DMS114 treated with DMSO at 0.1 percent for 48 hours (cell line): ENCODE data around the gene NECTIN1.
A peak's percentile ranks its signal among the peaks of the same experiment; 100 is the strongest.

Experiments used
- DNase-seq: peaks from one replicate; lab custom pipeline; 2025; ENCODE audit not compliant: unreplicated experiment; lab: John Stamatoyannopoulos, UW

NECTIN1 gene

DNA sequence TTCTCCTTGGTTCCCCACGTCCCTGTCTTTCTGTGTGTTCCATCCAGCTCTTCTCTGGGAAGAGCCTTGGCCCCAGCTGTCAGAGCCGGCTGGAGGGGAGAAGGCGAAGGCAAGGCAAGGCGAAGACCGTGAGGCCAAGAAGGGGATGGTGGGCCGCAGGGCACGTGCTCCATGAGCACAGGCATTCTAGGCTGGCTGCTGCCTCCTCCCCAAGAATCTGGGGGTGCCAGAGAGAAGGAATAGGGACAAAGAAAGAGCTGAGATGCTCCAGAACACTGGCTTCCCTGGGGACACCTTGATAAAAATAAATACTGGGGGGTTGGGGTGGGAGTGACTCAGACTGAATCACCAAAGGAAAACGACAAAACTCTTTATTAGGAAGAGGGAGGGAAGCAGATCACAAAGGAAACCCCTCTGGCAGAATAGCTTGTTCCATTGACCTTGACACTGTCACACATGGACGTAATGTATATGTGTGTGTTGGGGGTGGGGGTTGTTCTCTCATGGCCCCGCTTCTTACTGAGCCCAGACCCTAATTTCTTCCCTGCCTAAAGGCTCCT is 52.5 kb downstream of the NECTIN1 start:
- no peak for DNase-seq

DNA sequence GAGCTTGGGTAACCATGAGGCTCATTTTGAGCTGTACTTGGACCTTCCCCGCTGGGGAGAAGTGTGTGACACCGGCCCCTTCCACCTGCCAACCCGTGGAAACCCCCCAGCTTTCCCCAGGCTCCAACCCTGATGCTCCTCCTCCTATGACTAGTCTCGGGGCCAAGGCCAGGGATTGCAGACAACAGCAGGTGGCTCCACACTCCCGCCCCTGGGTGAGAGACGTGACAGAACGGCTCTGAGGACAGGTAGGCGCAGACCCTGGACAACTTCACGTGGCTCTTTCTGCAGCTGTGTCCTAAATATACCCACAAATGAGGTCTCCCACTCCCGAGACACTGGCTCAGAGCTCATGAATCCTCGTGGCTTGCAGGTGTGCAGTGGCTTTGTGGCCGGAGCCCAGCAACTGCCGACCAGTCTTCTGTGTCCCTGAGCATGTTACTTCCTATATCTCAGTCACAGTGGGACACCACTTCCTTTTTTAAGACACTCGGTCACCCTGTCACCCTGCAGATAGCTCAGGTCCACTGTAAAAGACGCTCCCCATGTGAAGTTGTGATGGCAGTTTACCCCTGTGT is 55.2 kb downstream of the NECTIN1 start:
- no peak for DNase-seq

GRCh38 chr11:119673052-119673758 is 55.8 kb downstream of the NECTIN1 start:
- no peak for DNase-seq

- DNase-seq = no peak
Observed at GRCh38 chr11:119672597-119672996, 56.4 kb downstream of the NECTIN1 start.

- DNase-seq = no peak
Observed at GRCh38 chr11:119671561-119672015, 57.4 kb downstream of the NECTIN1 start.

DNA sequence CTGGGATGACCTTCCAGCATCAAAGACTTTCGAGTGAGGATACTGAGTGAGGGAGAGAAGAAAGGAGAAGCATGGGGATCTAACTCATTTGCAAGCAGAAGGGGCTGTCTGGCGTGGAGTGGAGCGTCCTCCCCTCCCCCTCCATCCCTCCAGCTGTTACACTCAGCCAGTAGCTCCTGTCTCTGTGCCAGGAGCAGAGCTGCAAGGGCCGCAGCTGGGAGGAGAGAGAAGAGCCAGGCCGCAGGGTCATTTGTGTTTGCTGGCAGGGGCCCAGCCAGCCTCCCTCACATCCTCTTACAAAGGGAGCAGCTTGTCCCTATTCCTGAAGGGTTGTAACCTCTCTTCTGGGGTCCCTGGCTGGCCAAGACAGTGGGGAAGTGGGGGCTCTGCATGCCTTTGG is 57.9 kb downstream of the NECTIN1 start:
- DNase-seq = no peak

GRCh38 chr11:119669487-119669886 is 59.5 kb downstream of the NECTIN1 start:
- no peak for DNase-seq

DNA sequence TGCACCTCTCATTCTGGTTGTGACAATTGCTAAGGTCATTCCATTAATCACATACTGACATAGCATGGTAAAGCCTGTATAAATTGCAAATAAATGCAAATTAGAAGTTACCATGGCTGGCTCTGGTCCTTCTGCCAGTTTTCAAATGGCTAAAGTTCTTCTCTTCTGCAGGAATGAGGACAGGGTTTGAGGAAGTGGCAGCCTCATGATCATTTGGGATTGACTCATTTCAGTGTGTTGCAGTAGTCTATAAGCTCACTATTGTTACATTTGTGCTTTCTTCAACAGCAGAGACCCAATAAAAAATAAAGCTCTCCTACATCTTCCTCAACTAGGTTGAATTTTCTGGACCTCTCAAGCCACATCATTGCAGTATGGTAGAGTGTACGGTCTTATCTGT is 60.3 kb downstream of the NECTIN1 start:
- no peak for DNase-seq

DNA sequence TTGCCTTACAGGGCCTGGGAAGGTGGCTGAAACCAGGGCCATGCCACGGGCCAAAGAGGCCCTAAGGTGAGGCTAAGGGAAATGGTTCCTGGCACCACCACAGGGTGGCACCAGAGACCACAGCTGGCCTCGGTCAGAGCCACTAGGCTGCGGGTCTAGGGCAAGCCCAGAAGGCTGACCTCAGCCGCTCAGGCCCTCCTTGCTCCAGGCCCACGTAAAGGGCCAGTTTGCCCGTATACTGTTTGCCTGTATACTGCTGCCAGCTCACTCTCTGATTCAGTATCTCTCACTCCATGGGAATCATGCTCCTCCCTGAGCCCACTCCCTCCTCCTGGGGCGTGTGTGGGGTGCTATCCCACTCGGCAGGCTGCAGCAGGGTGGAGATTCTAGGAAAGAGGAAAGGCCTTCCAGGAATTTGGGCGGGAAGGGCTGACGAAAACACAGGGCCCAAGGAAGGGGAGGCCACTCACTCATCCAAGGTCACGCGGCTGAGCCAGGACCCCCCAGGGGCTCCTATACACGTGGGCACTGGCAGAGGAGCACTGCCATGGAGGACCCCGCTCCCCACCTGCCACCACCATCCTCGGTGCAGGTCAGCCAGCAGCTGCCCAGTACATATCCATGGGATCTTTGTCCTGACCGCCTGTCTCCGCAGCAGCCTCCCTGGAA is 62.4 kb downstream of the NECTIN1 start:
- DNase-seq = peak; percentile 2

- DNase-seq = no peak
Observed at GRCh38 chr11:119666061-119666460, 62.9 kb downstream of the NECTIN1 start.

DNA sequence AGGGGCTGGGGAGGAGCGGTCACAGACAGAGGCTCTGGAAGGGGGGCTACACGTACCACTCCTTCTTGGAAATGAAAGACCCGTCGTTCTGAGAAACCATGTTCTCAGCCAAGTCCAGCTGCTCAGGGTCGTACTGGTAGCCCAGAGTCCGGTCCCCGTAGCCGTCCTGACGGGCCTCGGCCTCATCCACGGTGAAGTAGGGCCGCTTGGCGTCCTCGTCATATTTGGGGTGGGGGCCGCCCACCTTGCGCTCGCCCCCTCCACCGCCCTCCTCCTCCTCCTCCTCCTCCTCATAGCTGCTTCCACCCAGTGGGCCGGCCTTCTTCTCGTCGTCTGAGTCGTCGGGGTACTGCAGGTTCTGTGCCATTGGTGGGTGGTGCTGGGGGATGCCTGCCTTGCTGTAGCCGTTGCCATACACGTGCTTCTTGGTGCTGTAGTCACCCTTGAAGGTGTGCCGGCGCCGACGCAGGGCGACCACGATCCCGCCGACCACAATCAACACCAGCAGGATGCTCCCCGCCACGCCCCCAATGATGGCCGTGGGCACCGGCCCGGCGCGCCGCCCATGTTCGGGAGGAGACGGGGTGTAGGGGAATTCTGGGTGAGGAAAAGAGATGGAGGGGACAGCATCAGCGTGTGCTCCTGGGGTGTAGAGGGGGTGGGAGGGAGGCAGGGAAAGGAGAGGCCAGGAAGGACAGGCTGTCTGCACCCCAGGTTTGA is 64.1 kb downstream of the NECTIN1 start:
- no peak for DNase-seq

DNA sequence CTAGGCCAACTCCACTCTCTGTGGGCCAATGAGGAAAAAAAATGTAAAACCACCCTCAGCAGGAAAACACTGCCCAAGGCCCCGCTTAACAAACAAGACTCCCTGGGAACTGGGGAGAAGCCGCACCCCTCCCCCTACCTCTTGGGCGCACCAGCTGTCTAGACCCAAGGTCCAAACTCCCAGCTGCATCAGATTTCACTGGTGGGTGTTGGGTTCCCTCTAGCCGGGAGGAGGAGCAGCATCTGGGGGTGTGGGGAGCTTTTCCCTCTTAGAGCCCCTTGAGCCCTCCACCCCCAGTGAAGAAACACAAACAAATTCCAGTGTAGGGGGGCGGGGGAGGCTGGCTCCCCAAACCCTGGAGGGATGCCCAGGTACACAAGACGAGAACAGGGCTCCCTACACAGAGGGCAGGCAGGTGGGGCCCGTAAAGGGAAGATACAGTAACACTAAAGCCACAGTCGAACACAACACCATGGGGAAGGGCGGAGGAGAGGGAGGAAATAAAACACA is 64.9 kb downstream of the NECTIN1 start:
- DNase-seq = no peak

DNA sequence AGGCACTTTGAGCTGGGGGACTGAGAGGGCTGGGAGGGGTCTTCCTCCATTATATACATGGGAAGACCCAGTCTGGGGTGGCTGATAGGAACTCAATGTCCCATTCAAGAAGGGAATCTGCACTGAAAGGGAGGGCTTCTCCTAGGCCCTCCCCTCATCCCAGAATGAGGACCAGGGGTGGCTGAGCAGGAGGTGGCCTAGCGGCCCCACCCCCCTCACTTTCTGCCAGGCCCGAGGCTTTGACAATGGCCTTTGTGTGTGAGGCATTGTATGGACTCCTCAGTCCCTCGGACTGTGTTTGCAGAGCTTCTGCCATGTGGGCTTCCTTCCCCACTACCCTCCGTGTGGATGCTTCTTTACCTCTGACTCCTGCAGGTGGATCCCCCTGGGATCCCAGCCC is 65.7 kb downstream of the NECTIN1 start:
- no peak for DNase-seq

- no peak for DNase-seq
Observed at GRCh38 chr11:119661226-119661625, 67.8 kb downstream of the NECTIN1 start.

- DNase-seq = no peak
Observed at GRCh38 chr11:119659971-119660723, 68.9 kb downstream of the NECTIN1 start.

DNA sequence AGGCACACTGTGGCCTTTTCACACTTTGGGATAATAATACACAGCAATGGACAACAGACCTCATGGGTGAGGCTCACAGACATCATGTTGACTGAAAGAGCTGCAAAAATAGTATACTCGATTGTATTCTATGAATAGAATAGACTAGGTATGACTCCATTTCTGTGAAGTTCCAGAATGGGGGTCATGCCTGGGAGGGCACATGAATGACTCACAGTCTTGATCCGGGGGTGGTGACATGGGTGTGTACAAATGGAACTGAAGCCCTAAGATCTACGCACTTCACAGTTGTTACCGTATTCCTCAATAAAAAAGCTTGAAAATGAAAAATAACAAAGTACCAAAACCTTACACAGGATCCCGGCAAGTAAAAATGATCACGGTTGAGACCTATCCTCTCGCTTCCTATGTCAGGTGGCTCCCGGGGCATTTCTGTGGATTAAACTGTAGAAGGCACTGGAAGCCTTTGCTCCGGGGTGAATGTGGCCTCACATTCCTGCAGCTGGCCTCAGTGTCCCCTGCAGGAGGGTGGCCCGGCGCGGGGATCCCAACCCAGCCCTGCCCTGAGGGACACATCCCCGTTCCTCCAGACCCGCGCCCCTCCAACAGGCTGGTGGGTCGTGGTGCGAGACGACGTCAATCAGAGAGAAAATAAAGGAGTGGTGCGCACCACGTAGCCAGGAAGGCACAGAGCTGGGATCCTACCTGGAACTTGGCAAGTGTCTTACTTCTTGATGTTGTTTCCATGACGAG is 75.9 kb downstream of the NECTIN1 start:
- no peak for DNase-seq

- DNase-seq = no peak
Observed at GRCh38 chr11:119651802-119652584, 77.0 kb downstream of the NECTIN1 start.

DNA sequence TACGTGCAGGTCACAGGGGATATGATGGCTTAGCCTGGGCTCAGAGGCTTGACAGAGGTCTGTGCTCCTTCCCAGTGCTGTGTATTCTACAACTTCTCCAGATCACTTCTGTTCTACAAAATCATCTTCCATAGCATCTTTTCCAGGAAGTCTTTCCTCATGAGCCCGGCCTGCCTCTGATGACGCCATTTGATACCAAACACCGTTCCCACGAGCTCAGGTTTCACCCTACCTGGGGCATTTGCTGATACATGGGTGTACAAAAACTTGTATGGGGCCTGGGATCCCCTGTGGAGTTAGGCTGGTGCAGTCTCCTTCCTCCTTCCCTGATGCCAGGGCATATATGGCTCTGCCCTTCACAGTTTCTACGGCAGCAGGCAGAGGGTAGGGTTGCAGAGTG is 78.7 kb downstream of the NECTIN1 start:
- no peak for DNase-seq

DNA sequence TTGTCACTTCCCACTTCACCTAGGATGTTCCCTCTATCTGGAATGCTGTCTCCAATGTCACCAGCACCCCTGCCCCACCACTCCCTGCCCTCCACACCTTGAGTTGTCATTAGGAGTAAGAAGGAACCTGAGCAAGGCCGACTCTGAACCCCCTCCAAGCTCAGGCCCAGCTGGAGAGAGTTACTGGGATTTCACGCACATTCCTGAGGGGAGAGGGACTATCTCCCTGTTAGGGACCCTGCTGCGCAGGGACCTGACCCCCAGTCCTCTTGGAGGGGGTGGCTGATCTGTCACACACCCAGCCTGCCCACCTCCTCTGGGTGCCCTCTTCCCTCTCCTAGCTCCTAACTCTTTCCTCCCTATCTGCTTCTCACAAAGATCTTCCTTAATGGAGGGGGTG is 81.7 kb downstream of the NECTIN1 start:
- DNase-seq = no peak
